Right cardiac atrium (tissue), 5 donors: ENCODE measurements around the gene ENC1. TPM values are rescaled to one million over a fixed set of nuclear protein-coding genes. Genes with fewer than 3 reads are reported as not detected.

Experiments used
- ATAC-seq, 2 donors: fragments of 200-7000 bp; cut with Tn5 transposase; one replicate each; pipeline versions ENCODE4 v1.8.0 to v1.9.1; 2020; ENCODE audit warnings: moderate library complexity in 2 of 2, mild to moderate bottlenecking in 1 of 2
- DNase-seq, 3 donors: peaks; one replicate each; pipeline ENCODE4 v3.0.0-alpha.2; 2020
- H3K27ac ChIP-seq: one replicate; pipeline ENCODE4 v1.5.1; 2013; ENCODE audit warnings: mild to moderate bottlenecking, low read length, control low read depth, moderate library complexity
- H3K27me3 ChIP-seq: one replicate; pipeline ENCODE4 v1.6.1; 2013; ENCODE audit not compliant: control insufficient read depth, insufficient read depth
- H3K4me1 ChIP-seq: one replicate; pipeline ENCODE4 v1.6.1; 2013; ENCODE audit warnings: low read length; ENCODE audit not compliant: control insufficient read depth, insufficient read depth
- H3K4me3 ChIP-seq: one replicate; pipeline ENCODE4 v1.5.1; 2013; ENCODE audit warnings: low read length, control low read depth
- H3K9me3 ChIP-seq: one replicate; pipeline ENCODE4 v1.6.1; 2013; ENCODE audit warnings: low read length; ENCODE audit not compliant: control insufficient read depth
- WGBS: extraction: QIAGEN DNeasy Blood & Tissue Kit; methylation state at CpG from one replicate; pipeline ENCODE4 v1.1.7; 2013; 5-methylcytosine and 5-hydroxymethylcytosine counted together
- intact Hi-C, 4 donors: fragments of 100-400 bp; cut with DNase I; formaldehyde crosslinking; loops; one replicate each; pipeline versions ENCODE4 v1.11.0 to v1.14.0; 2022 to 2023
- polyA plus RNA-seq: library from polyadenylated mRNA; stranded (reverse); fragments of 200-250 nt; gene quantifications from one replicate; pipeline ENCODE4 v1.2.3, GENCODE V29; 2013
- total RNA-seq, 4 donors: library from RNA; stranded (reverse); fragmentation: NEBNext Ultra II Directional; extraction: Animal tissue kit (Norgen Biotek cat#: 25700); gene quantifications; one replicate each; pipeline ENCODE4 v1.2.1, GENCODE V29; 2021
- donor health status: healthy with polysubstance abuse.
- donor health status: DM: no; HTN: yes; CAD: no.
- donor health status: DM: no; HTN: no; CAD: no.
- donor health status: DM: no; HTN: yes; CAD: no; lungs with severe emphysema.
- donor health status: DM: yes; HTN: yes; CAD: no.

Gene ENC1
- total and polyA plus RNA-seq, 5 donors = 2.9 to 14.9 (median 5.7) TPM

GRCh38 chr5:74641735-74642542 is 1.4 kb upstream of the ENC1 start:
- Histone ChIP-seq H3K27ac (peak overlapping the region; percentile 65), H3K9me3 (no peaks in the 10 kb centered on the region), H3K27me3 (no peaks in the 10 kb centered on the region), H3K4me3 (peak overlapping the region; percentile 66), H3K4me1 (no peaks in the 10 kb centered on the region)
- peak; percentile 17 for ATAC-seq
- intact Hi-C loops = loop anchor here in 2 of 4 donors (5.0 to 10.0 kb wide), 2 partner anchors 605 to 857 kb away; no protein-coding TSS in a partner anchor
- peak in 2 of 3 donors; percentile 62 to 64 for DNase-seq
- WGBS = 5% methylated on average over 28 of the region's 28 CpGs

GRCh38 chr5:74640954-74641734 is 616 bp upstream of the ENC1 start:
- H3K4me3 ChIP-seq = peak overlapping the region; percentile 66
- H3K27me3 ChIP-seq = no peaks in the 10 kb centered on the region
- no peaks in the 10 kb centered on the region for H3K9me3 ChIP-seq
- peak overlapping the region; percentile 65 for H3K27ac ChIP-seq
- WGBS = under 1% methylated on average over 47 of the region's 47 CpGs
- DNase-seq = peak; percentile 84 to 94 (median 91)
- ATAC-seq = peak; percentile 73 to 78
- H3K4me1 ChIP-seq = peaks cover under 1% of the 10 kb centered on the region
- intact Hi-C loops = loop anchor here in 2 of 4 donors (5.0 to 10.0 kb wide), 2 partner anchors 604 to 856 kb away; no protein-coding TSS in a partner anchor

DNA sequence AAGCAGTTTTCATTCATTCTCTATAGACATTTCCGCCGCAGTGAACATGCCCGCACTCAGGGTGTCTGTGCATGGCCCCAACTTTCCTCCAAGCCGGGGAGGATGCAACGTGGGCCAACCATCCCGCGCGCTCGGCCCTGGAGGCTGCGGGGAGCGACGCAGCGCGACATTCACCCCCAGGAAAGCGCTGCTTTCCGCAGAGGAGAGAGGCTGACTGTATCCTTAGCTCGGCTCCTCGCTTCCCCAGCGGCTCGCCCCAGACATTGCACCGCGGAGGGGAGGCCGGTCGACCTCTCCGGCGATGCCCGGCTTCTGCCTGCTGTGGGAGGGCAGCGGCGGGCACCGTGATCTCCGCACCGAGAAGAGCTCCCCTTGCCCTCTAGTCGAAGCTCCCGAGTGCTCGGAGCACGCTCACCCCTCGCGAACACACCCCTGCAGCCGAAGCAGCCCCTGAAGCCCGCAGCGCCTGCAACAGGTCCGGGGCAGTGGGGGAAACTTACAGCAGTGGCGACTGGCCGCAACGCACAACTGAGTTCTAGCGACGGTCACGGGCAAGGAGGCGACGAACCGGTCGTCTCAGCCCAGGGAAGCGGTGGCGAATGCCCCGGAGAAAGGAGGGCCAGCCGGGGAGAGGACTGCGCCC is 600 bp downstream of the ENC1 start:
- ATAC-seq = peak; percentile 53 to 54
- under 1% methylated on average over 57 of the region's 57 CpGs for WGBS
- intact Hi-C loops = loop anchor here in 2 of 4 donors (5.0 to 10.0 kb wide), 2 partner anchors 603 to 855 kb away; no protein-coding TSS in a partner anchor
- peak in 2 of 3 donors; percentile 57 to 78 for DNase-seq
- Histone ChIP-seq H3K27me3 (no peaks in the 10 kb centered on the region), H3K27ac (peak overlapping the region; percentile 69), H3K4me1 (peaks cover 5% of the 10 kb centered on the region), H3K9me3 (no peaks in the 10 kb centered on the region), H3K4me3 (peak overlapping the region; percentile 66)

GRCh38 chr5:74638970-74639806 is 1.3 kb downstream of the ENC1 start:
- H3K9me3 ChIP-seq = no peaks in the 10 kb centered on the region
- no peak for DNase-seq
- intact Hi-C loops = no loop called here
- peak overlapping the region; percentile 69 for H3K27ac ChIP-seq
- 13% methylated on average over 10 of the region's 10 CpGs for WGBS
- ATAC-seq = no peak
- H3K4me3 ChIP-seq = peak overlapping the region; percentile 66
- H3K27me3 ChIP-seq = no peaks in the 10 kb centered on the region
- H3K4me1 ChIP-seq = peaks cover 5% of the 10 kb centered on the region

DNA sequence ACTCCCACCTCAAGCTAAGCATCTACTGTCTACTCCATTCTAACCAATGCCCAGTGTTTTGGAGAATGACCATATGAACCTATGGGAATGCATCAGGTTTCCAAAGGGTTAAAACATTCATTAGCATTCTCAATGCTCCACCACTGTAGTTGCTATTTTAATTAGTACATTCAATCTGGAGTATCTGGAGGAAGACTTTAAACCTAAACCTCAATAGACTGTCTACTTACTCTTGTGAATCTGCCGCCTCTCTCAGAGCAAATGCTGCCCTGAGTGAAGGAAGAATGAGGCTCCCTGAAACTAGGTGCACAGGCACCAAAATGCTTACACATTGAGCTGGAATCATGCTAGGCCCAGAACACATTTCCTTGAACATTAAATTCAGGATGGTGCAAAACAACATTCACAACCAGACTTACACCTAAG is 2.0 kb downstream of the ENC1 start:
- Histone ChIP-seq H3K4me1 (peaks cover 5% of the 10 kb centered on the region), H3K27me3 (no peaks in the 10 kb centered on the region), H3K9me3 (no peaks in the 10 kb centered on the region), H3K4me3 (peak overlapping the region; percentile 66), H3K27ac (no peak overlapping the region)
- WGBS = 51% methylated on average over 1 of the region's 1 CpG
- ATAC-seq = no peak
- intact Hi-C loops = no loop called here
- DNase-seq = no peak

GRCh38 chr5:74636552-74636951 is 4.0 kb downstream of the ENC1 start:
- no peak overlapping the region for H3K4me3 ChIP-seq
- peaks cover 11% of the 10 kb centered on the region for H3K4me1 ChIP-seq
- ATAC-seq (no peak), DNase-seq (no peak)
- WGBS = 77% methylated on average over 4 of the region's 4 CpGs
- no peaks in the 10 kb centered on the region for H3K9me3 ChIP-seq
- H3K27ac ChIP-seq = no peak overlapping the region
- intact Hi-C loops = no loop called here
- no peaks in the 10 kb centered on the region for H3K27me3 ChIP-seq

DNA sequence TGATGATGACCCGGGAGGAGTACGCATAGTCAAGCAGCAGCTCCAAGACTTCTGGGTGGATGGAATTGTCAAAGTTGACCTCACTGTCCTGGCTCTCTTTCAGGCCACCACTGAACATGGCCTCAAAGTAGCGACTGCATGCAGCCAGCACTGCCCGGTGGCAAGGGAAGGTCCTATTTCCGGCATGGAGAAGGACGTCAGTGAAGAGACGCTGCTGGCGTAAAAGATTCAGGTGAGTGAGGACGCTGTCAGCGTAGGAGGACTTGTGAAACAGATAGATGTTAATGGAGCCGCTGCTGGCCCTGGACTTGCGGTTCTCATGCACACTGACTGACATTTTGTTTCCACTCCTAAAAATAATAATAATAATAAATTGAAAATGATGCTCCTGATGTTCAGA is 4.4 kb downstream of the ENC1 start:
- Histone ChIP-seq H3K4me3 (no peak overlapping the region), H3K27me3 (no peaks in the 10 kb centered on the region), H3K9me3 (no peaks in the 10 kb centered on the region), H3K4me1 (peaks cover 13% of the 10 kb centered on the region), H3K27ac (peak overlapping the region; percentile 4)
- DNase-seq (no peak), ATAC-seq (no peak)
- intact Hi-C loops = no loop called here
- 80% methylated on average over 12 of the region's 12 CpGs for WGBS

DNA sequence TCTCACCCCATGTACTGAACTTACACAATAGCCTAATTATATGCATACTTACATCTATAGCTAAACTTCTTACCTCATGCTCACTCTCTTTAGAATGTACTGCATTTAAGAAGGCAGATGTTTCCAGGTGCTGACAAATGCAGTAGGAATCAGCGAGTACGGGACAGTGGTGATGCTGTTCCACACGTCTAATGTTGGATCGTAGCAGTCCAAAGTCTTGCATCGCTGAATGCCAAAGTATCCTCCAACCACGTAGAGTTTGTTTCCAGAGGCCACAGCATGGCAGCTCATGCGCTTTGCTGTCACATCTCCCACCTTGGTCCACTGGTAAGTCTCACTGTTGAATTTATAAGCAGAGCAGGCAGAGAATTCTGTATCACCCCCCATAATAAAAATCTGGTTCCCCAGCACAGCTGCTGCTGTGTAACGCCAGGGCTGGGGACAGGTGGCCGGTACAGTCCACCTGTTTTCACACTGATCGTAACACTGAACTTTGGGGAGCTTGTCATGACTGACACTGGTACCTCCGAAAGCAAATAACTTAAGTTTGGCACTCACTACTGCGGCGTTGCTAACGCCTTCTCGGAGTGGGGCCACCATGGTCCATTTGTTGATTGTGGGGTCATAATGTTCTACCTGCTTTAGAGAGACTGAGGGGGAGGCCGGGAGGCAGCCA is 5.8 kb downstream of the ENC1 start:
- ATAC-seq = no peak
- intact Hi-C loops = no loop called here
- WGBS = 88% methylated on average over 16 of the region's 16 CpGs
- Histone ChIP-seq H3K27ac (no peak overlapping the region), H3K9me3 (no peaks in the 10 kb centered on the region), H3K4me1 (peaks cover 14% of the 10 kb centered on the region), H3K4me3 (no peak overlapping the region), H3K27me3 (no peaks in the 10 kb centered on the region)
- DNase-seq = no peak

GRCh38 chr5:74633695-74634094 is 6.8 kb downstream of the ENC1 start:
- ATAC-seq (no peak), DNase-seq (no peak)
- no peak overlapping the region for H3K27ac ChIP-seq
- WGBS = 72% methylated on average over 9 of the region's 9 CpGs
- peaks cover 14% of the 10 kb centered on the region for H3K4me1 ChIP-seq
- no peaks in the 10 kb centered on the region for H3K9me3 ChIP-seq
- no peak overlapping the region for H3K4me3 ChIP-seq
- intact Hi-C loops = no loop called here
- H3K27me3 ChIP-seq = no peaks in the 10 kb centered on the region

- Histone ChIP-seq H3K4me3 (no peak overlapping the region), H3K27me3 (no peaks in the 10 kb centered on the region), H3K27ac (no peak overlapping the region), H3K4me1 (peaks cover 14% of the 10 kb centered on the region), H3K9me3 (no peaks in the 10 kb centered on the region)
- DNase-seq (no peak), ATAC-seq (no peak)
- WGBS = 86% methylated on average over 4 of the region's 4 CpGs
- intact Hi-C loops = no loop called here
Measured at GRCh38 chr5:74632947-74633356, 7.6 kb downstream of the ENC1 start.
